HCT116 (cell line): ENCODE results near the gene KLK7. TPM values are rescaled to one million over a fixed set of nuclear protein-coding genes. Genes with fewer than 3 reads are reported as not detected.

ENCODE experiments used
- ATAC-seq: fragments of 200-7000 bp; cut with Tn5 transposase; 2 replicates; pipeline ENCODE4 v1.9.1; 2020; ENCODE audit warnings: mild to moderate bottlenecking, moderate library complexity
- BruUV-seq: library from RNA; stranded (reverse); fragments of 400-500 nt; replicated peaks from 2 replicates; lab custom pipeline; 2021; lab: Mats Ljungman, UMichigan
- CTCF ChIA-PET: fragments of 300-600 bp; sonication (Branson Sonifier 250); formaldehyde crosslinking; loops from one replicate; lab custom pipeline; 2021; ENCODE audit warnings: antibody characterized with exemption; lab: Charles Lee
- POLR2A ChIA-PET: fragments of 300-600, 350-600 bp; sonication (Branson Sonifier 250); formaldehyde crosslinking; loops from one replicate; lab custom pipeline; 2021; ENCODE audit warnings: antibody characterized with exemption; lab: Charles Lee
- RAD21 ChIA-PET, 2 experiments: fragments of 300-600 bp; sonication (Branson Sonifier 250); formaldehyde crosslinking; loops; one replicate each; lab custom pipeline; 2023; ENCODE audit warnings: low total read pairs in 2 of 2; ENCODE audit not compliant: uncharacterized antibody in 2 of 2, unreplicated experiment in 2 of 2, low non-redundant PET in 1 of 2; lab: Charles Lee
- DNase-seq: peaks from one replicate; pipeline ENCODE4 v3.0.0-alpha.2; 2010; ENCODE audit warnings: low read depth, low spot score
- H2AFZ ChIP-seq: fragments of 200-600 bp; shearing (Covaris generic), sonication (generic); 2 replicates; pipeline ENCODE4 v1.6.1; 2017; ENCODE audit warnings: low read depth, mixed run types, mixed read lengths, antibody characterized with exemption, low read length; ENCODE audit not compliant: poor library complexity, severe bottlenecking
- H3K27ac ChIP-seq: 2 replicates; pipeline ENCODE4 v1.5.1; 2012; ENCODE audit warnings: low read depth, low read length
- H3K27me3 ChIP-seq: fragments of 200-600 bp; sonication (generic); 2 replicates; pipeline ENCODE4 v1.6.1; 2016; ENCODE audit warnings: mixed run types, low read length, mixed read lengths; ENCODE audit not compliant: insufficient read depth
- H3K36me3 ChIP-seq, 2 experiments: fragments of 200-500 bp in 1 of 2; fragments of 200-600 bp in 1 of 2; sonication (Bioruptor generic) in 1 of 2; sonication (generic) in 1 of 2; 2 replicates each; pipeline versions ENCODE4 v1.5.1 to v1.6.1; 2014 to 2016; ENCODE audit warnings: low read length in 2 of 2, inconsistent platforms in 1 of 2, mixed read lengths in 1 of 2, mixed run types in 1 of 2; ENCODE audit not compliant: insufficient read depth in 2 of 2, control insufficient read depth in 1 of 2
- H3K4me1 ChIP-seq, 2 experiments: fragments of 200-600 bp in 1 of 2; sonication (generic) in 1 of 2; 2 replicates each; pipeline versions ENCODE4 v1.5.1 to v1.6.1; 2012 to 2017; ENCODE audit warnings: low read length in 2 of 2, inconsistent platforms in 1 of 2, mild to moderate bottlenecking in 1 of 2, mixed read lengths in 1 of 2, mixed run types in 1 of 2, moderate library complexity in 1 of 2; ENCODE audit not compliant: insufficient read depth in 2 of 2, control insufficient read depth in 1 of 2
- H3K4me2 ChIP-seq: fragments of 200-600 bp; sonication (generic); 2 replicates; pipeline ENCODE4 v1.6.1; 2017; ENCODE audit warnings: mixed run types, low read length, mixed read lengths
- H3K4me3 ChIP-seq, 2 experiments: fragments of 200-600 bp in 1 of 2; sonication (generic) in 1 of 2; replicated peaks in 1 of 2; 2 replicates each; pipeline ENCODE4 v1.5.1; 2011 to 2016; ENCODE audit warnings: low read length in 2 of 2, control low read depth in 1 of 2, low read depth in 1 of 2, mild to moderate bottlenecking in 1 of 2, mixed read lengths in 1 of 2, mixed run types in 1 of 2
- H3K79me2 ChIP-seq: fragments of 200-600 bp; sonication (generic); 2 replicates; pipeline ENCODE4 v1.6.1; 2017; ENCODE audit warnings: mild to moderate bottlenecking, mixed run types, low read length, moderate library complexity, mixed read lengths; ENCODE audit not compliant: insufficient read depth
- H3K9ac ChIP-seq: fragments of 200-600 bp; sonication (generic); 2 replicates; pipeline ENCODE4 v1.6.1; 2016; ENCODE audit warnings: low read length, mixed read lengths
- H3K9me2 ChIP-seq: fragments of 200-600 bp; sonication (generic), shearing (Covaris generic); 2 replicates; pipeline ENCODE4 v1.6.1; 2017; ENCODE audit warnings: mixed run types, mild to moderate bottlenecking, moderate library complexity; ENCODE audit not compliant: insufficient read depth
- H3K9me3 ChIP-seq, 2 experiments: fragments of 200-500 bp in 1 of 2; fragments of 200-600 bp in 1 of 2; sonication (Bioruptor generic) in 1 of 2; sonication (generic) in 1 of 2; 2 replicates each; pipeline ENCODE4 v1.6.1; 2014 to 2017; ENCODE audit warnings: low read length in 2 of 2, mixed read lengths in 2 of 2, inconsistent platforms in 1 of 2, low read depth in 1 of 2, mild to moderate bottlenecking in 1 of 2, mixed run types in 1 of 2, moderate library complexity in 1 of 2; ENCODE audit not compliant: control insufficient read depth in 1 of 2, insufficient read depth in 1 of 2
- H4K20me1 ChIP-seq: fragments of 200-600 bp; sonication (generic), shearing (Covaris generic); 2 replicates; pipeline ENCODE4 v1.6.1; 2017; ENCODE audit warnings: mixed run types, mild to moderate bottlenecking, moderate library complexity; ENCODE audit not compliant: insufficient read depth
- CBX3 ChIP-seq: IDR thresholded peaks from 2 replicates; pipeline ENCODE4 v1.6.1; 2012; ENCODE audit warnings: low read depth
- CEBPB ChIP-seq: IDR thresholded peaks from 2 replicates; pipeline ENCODE4 v1.6.1; 2012; ENCODE audit warnings: low read depth
- EGR1 ChIP-seq: IDR thresholded peaks from 2 replicates; pipeline ENCODE4 v1.6.1; 2012; ENCODE audit warnings: low read depth
- ELF1 ChIP-seq: IDR thresholded peaks from 2 replicates; pipeline ENCODE4 v1.6.1; 2012; ENCODE audit warnings: low read depth, borderline replicate concordance
- EZH2phosphoT487 ChIP-seq: fragments of 200-600 bp; IDR thresholded peaks from 2 replicates; pipeline ENCODE4 v1.6.1; 2018; ENCODE audit warnings: antibody characterized with exemption, borderline replicate concordance
- FOSL1 ChIP-seq: IDR thresholded peaks from 2 replicates; pipeline ENCODE4 v1.6.1; 2012; ENCODE audit warnings: low read depth
- JUND ChIP-seq: IDR thresholded peaks from 2 replicates; pipeline ENCODE4 v1.6.1; 2012
- POLR2A ChIP-seq: IDR thresholded peaks from 2 replicates; pipeline ENCODE4 v1.7.0; 2011; ENCODE audit warnings: borderline replicate concordance; ENCODE audit not compliant: insufficient read depth, insufficient read length; ENCODE audit errors: extremely low read depth
- POLR2AphosphoS5 ChIP-seq: IDR thresholded peaks from 2 replicates; pipeline ENCODE4 v1.6.1; 2011; ENCODE audit warnings: mild to moderate bottlenecking, low read depth, low read length, moderate library complexity
- SP1 ChIP-seq: IDR thresholded peaks from 2 replicates; pipeline ENCODE4 v1.6.1; 2012; ENCODE audit warnings: low read depth
- SRF ChIP-seq: IDR thresholded peaks from 2 replicates; pipeline ENCODE4 v1.6.1; 2012; ENCODE audit warnings: low read depth
- TCF7L2 ChIP-seq: IDR thresholded peaks from 2 replicates; pipeline ENCODE4 v1.7.0; 2011; ENCODE audit warnings: borderline replicate concordance, inconsistent platforms; ENCODE audit not compliant: insufficient read depth, insufficient read length; ENCODE audit errors: extremely low read depth
- YY1 ChIP-seq: IDR thresholded peaks from 2 replicates; pipeline ENCODE4 v1.6.1; 2011; ENCODE audit warnings: low read length, low read depth, moderate library complexity, mild to moderate bottlenecking; ENCODE audit not compliant: insufficient replicate concordance; ENCODE audit errors: extremely low read depth
- ZBTB33 ChIP-seq: IDR thresholded peaks from 2 replicates; pipeline ENCODE4 v1.6.1; 2011; ENCODE audit warnings: mild to moderate bottlenecking, low read length, moderate library complexity; ENCODE audit not compliant: insufficient replicate concordance; ENCODE audit errors: extremely low read depth
- ZFX ChIP-seq: fragments of 450-650 bp; IDR thresholded peaks from 2 replicates; pipeline ENCODE4 v1.6.1; 2017
- ZNF274 ChIP-seq: fragments of 200-500 bp; sonication (Bioruptor generic); IDR thresholded peaks from 2 replicates; pipeline ENCODE4 v1.6.1; 2014; ENCODE audit warnings: mild to moderate bottlenecking, low read depth, low read length, inconsistent platforms
- intact Hi-C: fragments of 100-400 bp; cut with micrococcal nuclease; formaldehyde crosslinking; loops from 2 replicates; pipeline ENCODE4 v1.10.0; 2022
- total RNA-seq: library from RNA; stranded (reverse); gene quantifications from one replicate; pipeline ENCODE4 v1.2.1, GENCODE V29; 2021; ENCODE audit not compliant: unreplicated experiment
- TF ChIP-seq, protein P1 (sequence below): IDR thresholded peaks from 2 replicates; pipeline ENCODE4 v1.6.1; 2012

Gene KLK7
- total RNA-seq, 1 experiment from 2014 or later = 30.5 TPM

GRCh38 chr19:51000426-51000825 is 16.7 kb upstream of the KLK7 start:
- TSS peak; percentile 53 for BruUV-seq
- ChIA-PET CTCF (interaction anchor here (1.0 to 3.4 kb wide), 5 partner anchors 12 to 96 kb away, joined by 3 to 71 read pairs (median 3); partner anchors contain the start of gene KLK10), RAD21 (no interaction called here), POLR2A (interaction anchor here (0.9 to 2.6 kb wide), 5 partner anchors 13 to 67 kb away, joined by 3 to 49 read pairs (median 4); partner anchors contain the start of genes KLK10 and KLK7)
- intact Hi-C loops = loop anchor here (2.0 to 5.0 kb wide), 2 partner anchors 33 to 68 kb away; partner anchors contain the start of gene KLK6
- no peak overlapping the region for H2AFZ ChIP-seq
- peaks cover 11% of the 10 kb centered on the region; the same call in 1 of the 2 replicates for H3K79me2 ChIP-seq
- peak overlapping the region; percentile 77; the same call in 1 of the 2 replicates for H3K27ac ChIP-seq
- H3K36me3 ChIP-seq = peaks cover 0 to 6% of the 10 kb centered on the region in 2 experiments; a peak in 1 of 4 replicates
- H3K9ac ChIP-seq = peak overlapping the region; percentile 91
- no peak for ATAC-seq
- no peak for DNase-seq
- H3K4me1 ChIP-seq = peaks cover 16 to 36% of the 10 kb centered on the region in 2 experiments
- peak overlapping the region; percentile 78 to 88 for H3K4me3 ChIP-seq
- H3K9me3 ChIP-seq = no peaks in the 10 kb centered on the region
- H4K20me1 ChIP-seq = no peaks in the 10 kb centered on the region
- no peaks in the 10 kb centered on the region for H3K9me2 ChIP-seq
- H3K4me2 ChIP-seq = peak overlapping the region; percentile 100
- H3K27me3 ChIP-seq = no peaks in the 10 kb centered on the region
- no peak for TF ChIP-seq POLR2A
- TF ChIP-seq ZFX = 0 out of 2 replicates have a peak, but pooled peaks have one; percentile 29
- TF ChIP-seq CEBPB = no peak
- TF ChIP-seq CBX3 = no peak
- TF ChIP-seq, all 23 proteins: peak for 1

DNA sequence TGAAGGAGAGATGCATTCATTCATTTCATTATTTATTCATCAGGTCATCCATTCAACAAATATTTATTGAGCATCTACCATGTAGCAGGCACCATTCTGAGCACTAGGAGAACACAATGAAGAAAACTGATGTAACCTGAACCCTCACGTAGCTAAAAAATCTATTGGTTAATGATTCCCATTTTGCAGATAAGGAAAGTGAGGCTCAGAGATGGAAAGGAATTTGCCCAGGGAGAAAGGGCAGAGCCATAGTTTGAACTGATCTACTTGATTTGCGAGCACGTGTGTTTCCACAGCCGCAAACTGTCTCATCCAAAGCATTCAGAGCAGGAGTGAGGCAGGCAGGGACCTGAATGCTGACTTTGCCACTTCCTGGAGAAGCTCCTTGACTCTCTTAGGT is 15.0 kb upstream of the KLK7 start:
- Histone ChIP-seq H3K4me1 (peaks cover 16 to 47% of the 10 kb centered on the region in 2 experiments), H3K79me2 (peaks cover 11% of the 10 kb centered on the region; the same call in 1 of the 2 replicates), H2AFZ (no peak overlapping the region), H3K4me3 (no peak overlapping the region), H3K9me3 (no peaks in the 10 kb centered on the region), H3K9me2 (no peaks in the 10 kb centered on the region), H3K9ac (no peak overlapping the region), H3K36me3 (peaks cover 0 to 6% of the 10 kb centered on the region in 2 experiments; a peak in 1 of 4 replicates), H3K27me3 (no peaks in the 10 kb centered on the region), H4K20me1 (no peaks in the 10 kb centered on the region), H3K4me2 (no peak overlapping the region), H3K27ac (no peak overlapping the region)
- ChIA-PET POLR2A (interaction anchor here (1.2 kb wide), 1 partner anchor 48 kb away, joined by 4 read pairs; no protein-coding TSS in a partner anchor), RAD21 (no interaction called here), CTCF (no interaction called here)
- TF ChIP-seq ELF1 (no peak), POLR2A (no peak), TCF7L2 (no peak), EGR1 (no peak), POLR2AphosphoS5 (no peak), ZNF274 (no peak), EZH2phosphoT487 (no peak), FOSL1 (no peak), ZBTB33 (no peak), SP1 (no peak), JUND (no peak), SRF (no peak), YY1 (no peak)
- TF ChIP-seq, protein P1, sequence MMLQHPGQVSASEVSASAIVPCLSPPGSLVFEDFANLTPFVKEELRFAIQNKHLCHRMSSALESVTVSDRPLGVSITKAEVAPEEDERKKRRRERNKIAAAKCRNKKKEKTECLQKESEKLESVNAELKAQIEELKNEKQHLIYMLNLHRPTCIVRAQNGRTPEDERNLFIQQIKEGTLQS = no peak
- ATAC-seq (no peak), DNase-seq (no peak)
- intact Hi-C loops = no loop called here
- no TSS peak for BruUV-seq
